Neural progenitor cell (in vitro differentiated cells): Measurements from ENCODE around the gene TCF7L1.

Source experiments
- EZH2 ChIP-seq: fragments of 200-600 bp; sonication (generic); IDR thresholded peaks from 2 replicates; pipeline ENCODE4 v1.6.1; 2017; ENCODE audit warnings: antibody characterized with exemption, mild to moderate bottlenecking, moderate library complexity
- EZH2phosphoT487 ChIP-seq: fragments of 200-600 bp; sonication (generic); IDR thresholded peaks from 2 replicates; pipeline ENCODE4 v1.6.1; 2017; ENCODE audit warnings: antibody characterized with exemption
- TF ChIP-seq, protein P1 (sequence below): fragments of 200-600 bp; sonication (generic); IDR thresholded peaks from 2 replicates; pipeline ENCODE4 v1.5.1; 2017; ENCODE audit warnings: antibody characterized with exemption, mild to moderate bottlenecking

- TF ChIP-seq, protein P1, sequence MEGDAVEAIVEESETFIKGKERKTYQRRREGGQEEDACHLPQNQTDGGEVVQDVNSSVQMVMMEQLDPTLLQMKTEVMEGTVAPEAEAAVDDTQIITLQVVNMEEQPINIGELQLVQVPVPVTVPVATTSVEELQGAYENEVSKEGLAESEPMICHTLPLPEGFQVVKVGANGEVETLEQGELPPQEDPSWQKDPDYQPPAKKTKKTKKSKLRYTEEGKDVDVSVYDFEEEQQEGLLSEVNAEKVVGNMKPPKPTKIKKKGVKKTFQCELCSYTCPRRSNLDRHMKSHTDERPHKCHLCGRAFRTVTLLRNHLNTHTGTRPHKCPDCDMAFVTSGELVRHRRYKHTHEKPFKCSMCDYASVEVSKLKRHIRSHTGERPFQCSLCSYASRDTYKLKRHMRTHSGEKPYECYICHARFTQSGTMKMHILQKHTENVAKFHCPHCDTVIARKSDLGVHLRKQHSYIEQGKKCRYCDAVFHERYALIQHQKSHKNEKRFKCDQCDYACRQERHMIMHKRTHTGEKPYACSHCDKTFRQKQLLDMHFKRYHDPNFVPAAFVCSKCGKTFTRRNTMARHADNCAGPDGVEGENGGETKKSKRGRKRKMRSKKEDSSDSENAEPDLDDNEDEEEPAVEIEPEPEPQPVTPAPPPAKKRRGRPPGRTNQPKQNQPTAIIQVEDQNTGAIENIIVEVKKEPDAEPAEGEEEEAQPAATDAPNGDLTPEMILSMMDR, result no peak
- TF ChIP-seq EZH2phosphoT487 (no peak), EZH2 (no peak)
Observed at GRCh38 chr2:85318222-85319074, 185.3 kb downstream of the TCF7L1 start.
